SK-MEL-5 (cell line): ENCODE measurements around the gene RNF111. TPM values are rescaled to one million over a fixed set of nuclear protein-coding genes. Genes with fewer than 3 reads are reported as not detected.
"Not testable (repeated sequence)": the region's sequence is repeated elsewhere in the genome, so short reads cannot be mapped to it uniquely, and the experiment has no call there.

Source experiments
- DNase-seq: peaks from one replicate; pipeline ENCODE4 v3.0.0-alpha.2; 2016; ENCODE audit warnings: low read depth, low spot score
- in situ Hi-C: cut with HindIII; loops from 2 replicates; pipeline ENCODE4 v1.10.0; 2016; ENCODE audit warnings: low sequenced_read_pairs, high pct_unique_total_duplicates, low pct_unique_long_range_greater_than_20kb
- total RNA-seq: library from RNA; depleted of rRNA; stranded (reverse); fragments of >200 nt; shearing (Covaris generic); gene quantifications from 2 replicates; pipeline ENCODE4 v1.2.3, GENCODE V29; 2014

Gene RNF111
- total RNA-seq, 1 experiment from 2014 or later: 19.9 TPM

DNA sequence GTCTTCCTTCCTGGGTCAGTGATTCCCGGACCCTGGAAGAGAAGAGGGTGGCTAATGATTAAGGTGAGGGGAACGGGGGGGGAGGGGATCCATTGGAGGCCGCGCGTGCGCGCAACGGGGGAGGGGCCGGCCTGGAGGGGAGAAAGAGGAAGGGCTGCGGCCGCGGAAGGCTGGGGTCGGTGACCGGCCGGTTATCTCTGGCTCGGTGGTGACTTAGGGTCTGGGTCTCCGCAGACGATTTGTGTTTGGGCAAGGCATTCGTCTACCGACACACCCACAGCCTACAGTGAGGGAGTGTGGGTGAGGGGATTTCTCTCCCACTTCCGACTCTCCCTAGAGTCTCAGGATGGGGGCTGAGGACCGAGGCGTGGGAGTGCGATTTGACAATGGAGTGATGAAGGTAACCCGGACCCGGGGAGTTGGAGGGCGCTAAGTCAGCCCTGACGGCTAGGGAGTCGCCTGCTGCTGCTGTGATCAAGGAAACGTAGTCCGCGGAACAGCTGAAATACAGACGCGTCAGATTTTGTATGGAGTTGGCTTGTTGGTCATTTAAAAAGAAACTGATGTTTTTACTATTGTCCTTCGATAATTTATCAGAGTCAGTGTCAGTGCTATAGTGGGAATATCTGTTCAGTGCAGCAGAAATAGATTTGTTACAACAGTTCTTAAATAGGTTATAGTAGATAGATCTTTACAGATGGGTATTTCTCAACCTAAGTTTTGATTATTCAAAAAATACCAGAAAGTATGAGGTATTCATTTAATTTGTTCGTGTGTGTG is 733 bp downstream of the RNF111 start:
- in situ Hi-C loops: no loop called here
- peak; percentile 21 for DNase-seq

DNA sequence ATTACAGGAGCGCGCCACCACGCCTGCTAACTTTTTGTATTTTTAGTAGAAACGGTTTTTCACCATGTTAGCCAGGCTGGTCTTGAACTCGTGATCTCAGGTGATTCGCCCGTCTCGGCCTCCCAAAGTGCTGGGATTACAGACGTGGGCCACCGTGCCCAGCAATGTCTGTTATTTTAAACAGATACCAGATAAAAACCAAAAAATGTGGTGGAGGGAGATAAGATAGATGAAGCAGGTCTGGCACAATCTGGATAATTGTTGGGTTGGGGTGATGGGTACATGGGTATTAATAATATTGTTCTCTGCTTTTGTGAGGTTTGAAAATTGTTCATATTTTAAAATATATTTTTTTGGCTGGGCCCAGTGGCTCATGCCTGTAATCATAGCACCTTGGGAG is 4.7 kb downstream of the RNF111 start:
- no peak for DNase-seq
- in situ Hi-C loops: no loop called here

DNA sequence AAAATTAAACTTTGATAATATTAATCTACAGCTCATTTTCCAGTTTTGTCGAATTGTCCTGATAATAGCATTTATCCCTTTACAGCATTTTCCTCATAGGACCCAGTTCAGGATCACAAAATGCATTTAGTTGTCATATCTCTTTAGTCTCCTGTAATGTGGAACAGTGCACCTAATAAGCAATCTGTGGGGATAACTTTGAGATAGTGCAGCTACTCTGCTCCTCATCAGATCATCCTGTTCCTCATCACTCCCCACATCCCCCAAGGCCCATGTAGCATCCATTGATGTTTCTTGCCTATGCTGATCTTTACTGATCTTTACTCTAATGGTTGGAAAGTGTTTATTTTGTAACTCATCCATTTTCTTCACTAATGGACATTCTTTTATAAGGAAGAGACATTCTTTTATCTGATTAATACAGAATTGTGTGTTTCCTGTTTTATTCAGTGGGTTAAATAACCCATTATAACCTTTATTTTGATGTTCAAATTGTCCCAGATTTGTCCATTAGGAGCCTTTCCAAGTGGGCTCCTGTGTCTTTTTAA is 7.5 kb downstream of the RNF111 start:
- no peak for DNase-seq
- in situ Hi-C loops: no loop called here

DNA sequence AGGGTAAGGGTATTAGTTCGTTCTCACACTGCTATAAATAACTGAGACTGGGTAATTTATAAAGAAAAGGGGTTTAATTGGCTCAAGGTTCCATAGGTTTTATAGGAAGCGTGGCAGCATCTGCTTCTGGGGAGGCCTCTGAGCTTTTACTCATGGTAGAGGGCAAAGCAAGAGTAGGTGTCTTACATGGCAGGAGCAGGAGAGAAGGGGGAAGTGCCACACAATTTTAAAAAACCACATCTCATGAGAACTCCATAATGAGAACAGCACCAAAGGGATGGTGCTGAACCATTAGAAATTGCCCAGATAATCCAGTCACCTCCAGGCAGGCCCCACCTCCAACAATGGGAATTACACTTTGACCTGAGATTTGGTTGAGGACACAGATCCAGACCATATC is 12.2 kb downstream of the RNF111 start:
- no peak for DNase-seq
- in situ Hi-C loops: loop anchor here (10.0 kb wide), 1 partner anchor 505 kb away; no protein-coding TSS in a partner anchor

DNA sequence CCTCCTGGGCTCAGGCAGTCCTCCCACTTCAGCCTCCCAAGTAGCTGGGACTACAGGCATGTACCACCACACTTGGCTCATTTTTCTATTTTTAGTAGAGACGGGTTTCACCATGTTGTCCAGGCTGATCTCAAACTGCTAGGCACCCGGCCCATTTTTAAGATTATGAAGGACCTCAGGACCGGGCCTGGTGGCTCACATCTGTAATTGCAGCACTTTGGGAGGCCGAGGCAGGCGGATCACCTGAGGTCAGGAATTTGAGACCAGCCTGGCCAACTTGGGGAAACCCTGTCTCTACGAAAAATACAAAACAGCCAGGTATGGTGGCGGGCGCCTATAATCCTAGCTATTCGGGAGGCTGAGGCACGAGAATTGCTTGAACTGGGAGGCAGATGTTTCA is 12.8 kb downstream of the RNF111 start:
- in situ Hi-C loops: loop anchor here (10.0 kb wide), 1 partner anchor 505 kb away; no protein-coding TSS in a partner anchor
- not testable (repeated sequence) for DNase-seq

- no peak for DNase-seq
- in situ Hi-C loops: loop anchor here (10.0 kb wide), 1 partner anchor 503 kb away; no protein-coding TSS in a partner anchor
These were observed 14.5 kb downstream of the RNF111 start for GRCh38 chr15:59001946-59002345.

- in situ Hi-C loops: loop anchor here (10.0 kb wide), 1 partner anchor 502 kb away; no protein-coding TSS in a partner anchor
- no peak for DNase-seq
These were observed 15.0 kb downstream of the RNF111 start for GRCh38 chr15:59002418-59002859.

GRCh38 chr15:59005579-59005978 is 18.1 kb downstream of the RNF111 start:
- DNase-seq: no peak
- in situ Hi-C loops: loop anchor here (10.0 kb wide), 1 partner anchor 499 kb away; no protein-coding TSS in a partner anchor

GRCh38 chr15:59008086-59008485 is 20.6 kb downstream of the RNF111 start:
- in situ Hi-C loops: loop anchor here (10.0 kb wide), 1 partner anchor 497 kb away; no protein-coding TSS in a partner anchor
- no peak for DNase-seq

GRCh38 chr15:59011262-59011952 is 23.9 kb downstream of the RNF111 start:
- no peak for DNase-seq
- in situ Hi-C loops: no loop called here

DNA sequence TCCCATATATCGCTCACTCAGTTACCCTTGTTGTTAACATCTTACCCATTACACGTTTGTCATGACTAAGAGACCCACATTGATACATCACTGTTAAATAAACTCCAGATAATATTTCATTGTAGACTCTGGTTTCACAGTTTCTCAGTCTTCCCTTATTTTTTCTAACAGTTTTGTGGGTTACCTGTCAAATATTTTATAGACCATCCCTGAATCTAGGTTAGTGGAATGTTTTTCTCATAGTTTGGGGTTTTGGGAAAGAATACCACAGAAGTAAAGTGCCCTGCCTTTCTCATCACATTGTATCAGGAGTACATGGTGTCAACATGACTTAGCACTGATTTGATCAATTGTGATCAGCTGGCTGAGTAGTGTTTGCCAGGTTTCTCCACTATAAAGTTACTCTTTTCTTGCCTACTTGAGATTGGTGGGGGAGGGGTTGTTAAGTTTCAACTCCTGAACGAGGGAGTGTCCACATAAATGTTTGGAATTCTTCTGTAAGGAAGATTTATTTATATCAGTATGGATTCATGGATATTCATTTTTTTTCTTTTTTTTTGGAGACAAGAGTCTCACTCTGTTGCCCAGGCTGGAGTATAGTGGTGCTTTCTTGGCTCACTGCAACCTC is 25.9 kb downstream of the RNF111 start:
- in situ Hi-C loops: no loop called here
- no peak for DNase-seq

DNA sequence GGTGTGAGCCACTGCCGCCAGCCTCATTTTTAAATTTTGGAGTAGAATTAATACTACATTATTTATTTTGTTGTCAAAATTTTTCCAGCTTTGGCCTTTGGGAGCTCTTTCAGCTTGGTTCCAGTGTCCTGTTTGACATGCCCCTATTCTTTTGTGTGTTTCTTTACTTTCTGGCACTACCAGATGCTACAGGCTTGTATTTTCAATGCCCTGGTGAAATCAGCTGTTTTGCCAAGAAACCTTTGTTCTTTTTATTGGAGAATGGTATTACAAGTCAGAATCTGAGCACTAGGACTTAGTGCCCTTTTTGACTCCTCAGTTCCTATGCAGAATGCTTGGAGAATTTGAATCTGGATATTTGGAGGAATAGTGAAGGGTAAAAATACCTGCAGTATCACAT is 26.6 kb downstream of the RNF111 start:
- in situ Hi-C loops: no loop called here
- DNase-seq: no peak

DNA sequence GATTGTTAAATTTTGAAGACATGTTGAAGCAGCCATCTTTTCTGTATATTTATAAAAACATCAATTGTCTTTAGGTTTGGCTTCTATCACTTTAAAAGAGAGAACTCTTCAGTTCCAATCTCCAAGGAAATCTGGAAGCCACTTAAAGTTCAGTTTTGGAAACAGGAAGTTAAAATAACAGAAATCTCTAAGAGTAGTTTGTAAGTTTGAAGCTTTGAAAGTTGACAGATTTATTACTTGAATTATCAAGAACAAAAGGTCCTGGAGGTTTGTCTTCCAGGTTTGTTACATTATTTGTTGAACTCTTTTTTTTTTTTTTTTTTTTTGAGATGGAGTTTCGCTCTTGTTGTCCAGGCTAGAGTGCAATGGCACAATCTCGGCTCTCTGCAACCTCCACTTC is 30.0 kb downstream of the RNF111 start:
- DNase-seq: no peak

GRCh38 chr15:59018833-59019232 is 31.4 kb downstream of the RNF111 start:
- DNase-seq: no peak
- in situ Hi-C loops: no loop called here

More for the DNA sequence above, 30.0 kb downstream of the RNF111 start:
- in situ Hi-C loops: no loop called here

GRCh38 chr15:59020322-59020721 is 32.9 kb downstream of the RNF111 start:
- no peak for DNase-seq
- in situ Hi-C loops: no loop called here

- in situ Hi-C loops: no loop called here
These were observed 34.7 kb downstream of the RNF111 start for GRCh38 chr15:59022188-59022587.

DNA sequence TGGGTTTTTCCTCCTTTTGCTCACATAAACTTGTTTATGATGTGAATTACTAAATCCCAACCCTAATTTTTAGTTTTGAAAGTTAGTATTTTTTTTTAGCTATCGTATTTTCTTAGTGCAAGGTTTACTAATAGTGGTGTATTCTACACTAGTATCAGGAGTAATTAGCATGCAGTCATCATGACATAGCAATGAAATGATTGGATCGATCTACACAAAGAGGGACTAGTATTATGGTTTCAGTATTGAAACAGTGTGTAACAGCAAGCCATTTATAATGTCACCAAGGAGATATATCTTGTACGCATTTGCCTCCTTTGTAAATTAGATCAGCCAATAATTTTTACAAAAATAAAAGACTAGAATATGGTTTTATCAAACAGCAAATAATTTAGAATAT is 38.7 kb downstream of the RNF111 start:
- DNase-seq: no peak
- in situ Hi-C loops: no loop called here

More at GRCh38 chr15:59022188-59022587, 34.7 kb downstream of the RNF111 start:
- DNase-seq: no peak
